ENCODE measurements around the gene MYO18A. TPM values are rescaled to one million over a fixed set of nuclear protein-coding genes. Genes with fewer than 3 reads are reported as not detected.

Gene MYO18A
- total RNA-seq, 4 donors from 2014 or later: 46.7 to 82.7 (median 64.6) TPM

- Histone ChIP-seq H3K27me3 (no peaks in the 10 kb centered on the region), H3K27ac (replicated peaks in 1 of 4) (no peak overlapping the region), H3K4me3 (no peak overlapping the region), H3K36me3 (no peaks in the 10 kb centered on the region), H3K4me1 (no peaks in the 10 kb centered on the region), H3K9me3 (no peaks in the 10 kb centered on the region)
- DNase-seq (ENCODE audit: extremely low spot score): no peak
- 35% methylated on average over 2 of the region's 10 CpGs for WGBS
- no peak for TF ChIP-seq EP300 (IDR thresholded peaks at IDR 0.05)
- no peak for TF ChIP-seq POLR2AphosphoS5 (IDR thresholded peaks at IDR 0.05)
- TF ChIP-seq POLR2A (IDR thresholded peaks at IDR 0.05; ENCODE audit: low read depth): no peak
- TF ChIP-seq CTCF (IDR thresholded peaks at IDR 0.05): no peak
- intact Hi-C loops (cut with DNase I): no loop called here
These were observed 125.4 kb downstream of the MYO18A start for GRCh38 chr17:29054835-29055234.

DNA sequence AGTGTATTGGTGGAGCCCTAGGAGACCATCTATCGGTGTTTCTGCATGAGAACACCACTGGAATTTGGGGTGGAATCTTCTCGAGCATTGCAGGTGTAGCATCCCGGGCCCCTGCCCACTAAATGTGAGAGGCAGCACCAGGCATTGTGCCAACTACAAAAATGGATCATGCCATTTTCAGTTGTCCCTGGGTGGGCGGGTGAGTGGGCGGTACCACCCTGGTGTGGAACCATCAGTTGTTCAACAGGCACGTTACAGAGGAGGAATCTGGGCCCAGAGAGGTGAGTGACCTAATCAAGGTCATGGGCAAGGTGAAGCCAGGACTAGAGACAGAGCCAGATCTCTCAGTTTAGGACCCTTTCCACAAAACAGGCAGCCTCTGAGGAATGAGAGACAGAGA lies 128.5 kb downstream of the MYO18A start:
- Histone ChIP-seq H3K4me3 (no peak overlapping the region), H3K27ac (replicated peaks in 1 of 4) (no peak overlapping the region), H3K36me3 (no peaks in the 10 kb centered on the region), H3K9me3 (no peaks in the 10 kb centered on the region), H3K4me1 (no peaks in the 10 kb centered on the region), H3K27me3 (no peaks in the 10 kb centered on the region)
- 84% methylated on average over 6 of the region's 6 CpGs for WGBS
- intact Hi-C loops (cut with DNase I): no loop called here
- TF ChIP-seq EP300 (IDR thresholded peaks at IDR 0.05): no peak
- TF ChIP-seq CTCF (IDR thresholded peaks at IDR 0.05): no peak
- TF ChIP-seq POLR2AphosphoS5 (IDR thresholded peaks at IDR 0.05): no peak
- TF ChIP-seq POLR2A (IDR thresholded peaks at IDR 0.05; ENCODE audit: low read depth): no peak
- DNase-seq (ENCODE audit: extremely low spot score): no peak

DNA sequence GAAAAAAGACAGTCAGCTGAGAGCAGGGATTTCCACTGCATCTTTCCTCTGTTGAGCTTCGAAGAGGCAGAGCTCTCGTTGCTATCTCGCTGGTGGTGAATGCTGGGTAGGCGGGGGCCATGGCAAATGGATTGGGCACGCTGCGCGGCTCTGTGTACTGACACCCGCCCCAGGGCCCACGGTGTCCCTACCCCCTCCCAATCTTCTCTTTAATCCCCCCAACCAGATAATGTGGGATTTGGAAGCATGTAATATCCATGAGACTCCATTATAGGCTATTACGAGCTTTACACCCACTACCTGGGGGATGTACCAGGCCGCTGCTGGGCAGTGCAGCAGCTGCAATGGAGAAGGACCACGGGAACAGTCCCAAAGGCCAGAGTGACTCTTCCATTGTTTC lies 129.0 kb downstream of the MYO18A start:
- Histone ChIP-seq H3K27ac (replicated peaks in 1 of 4) (no peak overlapping the region), H3K36me3 (no peaks in the 10 kb centered on the region), H3K4me3 (no peak overlapping the region), H3K9me3 (no peaks in the 10 kb centered on the region), H3K4me1 (no peaks in the 10 kb centered on the region), H3K27me3 (no peaks in the 10 kb centered on the region)
- intact Hi-C loops (cut with DNase I): no loop called here
- no peak for DNase-seq (ENCODE audit: extremely low spot score)
- WGBS: 82% methylated on average over 12 of the region's 12 CpGs
- TF ChIP-seq POLR2AphosphoS5 (IDR thresholded peaks at IDR 0.05): no peak
- TF ChIP-seq EP300 (IDR thresholded peaks at IDR 0.05): no peak
- TF ChIP-seq CTCF (IDR thresholded peaks at IDR 0.05): no peak
- no peak for TF ChIP-seq POLR2A (IDR thresholded peaks at IDR 0.05; ENCODE audit: low read depth)

DNA sequence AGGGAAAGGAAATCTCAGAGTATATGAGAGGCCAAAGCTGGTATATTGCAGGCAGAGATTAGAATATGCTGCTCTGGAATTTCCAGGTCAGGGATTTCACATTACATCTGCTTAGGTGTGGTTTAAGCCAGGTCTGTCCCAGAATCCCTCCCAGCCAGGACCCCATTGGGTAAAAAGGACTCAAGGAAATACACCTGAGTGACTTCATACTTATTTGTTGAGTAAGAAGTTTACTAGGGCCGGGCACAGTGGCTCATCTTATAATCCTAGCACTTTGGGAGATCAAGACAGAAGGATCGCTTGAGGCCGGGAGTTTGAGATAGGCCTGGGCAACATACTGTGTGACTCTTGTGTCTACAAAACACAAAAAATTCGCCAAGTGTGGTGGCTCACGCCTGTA lies 130.0 kb downstream of the MYO18A start:
- TF ChIP-seq POLR2AphosphoS5 (IDR thresholded peaks at IDR 0.05) (no peak), EP300 (IDR thresholded peaks at IDR 0.05) (no peak), POLR2A (IDR thresholded peaks at IDR 0.05; ENCODE audit: low read depth) (no peak), CTCF (IDR thresholded peaks at IDR 0.05) (no peak)
- Histone ChIP-seq H3K27me3 (no peaks in the 10 kb centered on the region), H3K9me3 (no peaks in the 10 kb centered on the region), H3K4me1 (no peaks in the 10 kb centered on the region), H3K36me3 (no peaks in the 10 kb centered on the region), H3K27ac (replicated peaks in 1 of 4) (no peak overlapping the region), H3K4me3 (no peak overlapping the region)
- no peak for DNase-seq (ENCODE audit: extremely low spot score)
- intact Hi-C loops (cut with DNase I): no loop called here
- 93% methylated on average over 5 of the region's 5 CpGs for WGBS

DNA sequence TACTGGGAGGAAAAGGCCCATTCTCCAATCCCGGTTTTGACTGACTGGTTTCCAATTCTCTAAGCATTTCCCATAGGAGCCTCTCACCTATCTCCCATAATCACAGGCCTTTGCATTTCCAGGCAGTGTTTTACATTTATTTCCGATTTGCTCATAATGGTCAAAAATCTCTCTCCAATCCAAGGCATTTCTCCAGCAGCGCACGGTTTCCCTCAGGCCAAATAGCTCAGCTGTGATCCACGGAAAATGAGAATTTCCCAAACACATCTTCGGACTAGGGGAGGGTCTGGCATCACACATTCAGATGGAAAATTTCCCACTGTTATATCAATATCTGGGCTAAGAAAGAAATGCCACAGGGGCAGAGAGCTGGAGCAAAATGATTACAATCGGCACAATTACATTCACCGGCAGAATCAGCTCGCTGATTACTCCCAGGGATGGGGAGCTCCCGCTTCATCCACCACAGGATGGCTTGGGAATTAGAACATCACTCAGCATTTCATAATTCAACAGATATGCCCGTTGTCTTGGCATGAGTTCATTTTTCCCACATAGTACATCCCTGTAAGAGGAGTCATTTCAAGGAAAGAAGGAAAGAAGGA lies 130.6 kb downstream of the MYO18A start:
- Histone ChIP-seq H3K27me3 (no peaks in the 10 kb centered on the region), H3K4me1 (no peaks in the 10 kb centered on the region), H3K36me3 (no peaks in the 10 kb centered on the region), H3K27ac (replicated peaks in 1 of 4) (no peak overlapping the region), H3K9me3 (no peaks in the 10 kb centered on the region), H3K4me3 (no peak overlapping the region)
- DNase-seq (ENCODE audit: extremely low spot score): no peak
- WGBS: 84% methylated on average over 11 of the region's 11 CpGs
- intact Hi-C loops (cut with DNase I): no loop called here
- TF ChIP-seq POLR2AphosphoS5 (IDR thresholded peaks at IDR 0.05): no peak
- no peak for TF ChIP-seq EP300 (IDR thresholded peaks at IDR 0.05)
- no peak for TF ChIP-seq CTCF (IDR thresholded peaks at IDR 0.05)
- no peak for TF ChIP-seq POLR2A (IDR thresholded peaks at IDR 0.05; ENCODE audit: low read depth)

All from esophagus muscularis mucosa (tissue), 4 donors.